Measurements from ENCODE around the gene CEL. TPM values are rescaled to one million over a fixed set of nuclear protein-coding genes. Genes with fewer than 3 reads are reported as not detected.
A peak's percentile ranks its signal among the peaks of the same experiment; 100 is the strongest.

The CEL gene
- polyA plus RNA-seq, 3 donors from 2014 or later, result not detected

GRCh38 chr9:133112663-133113026 is 50.9 kb downstream of the CEL start:
- DNase-seq, result peak; percentile 75 to 87 (median 84)
- Mint-ChIP-seq H3K4me1 (peaks cover 43 to 56% of the 10 kb centered on the region in 2 donors), H3K36me3 (peaks cover 4 to 11% (median 5%) of the 10 kb centered on the region in 3 donors), H3K4me3 (peak overlapping the region; percentile 66 to 78 (median 78)), H3K9me3 (no peaks in the 10 kb centered on the region), H3K27ac (peak overlapping the region; percentile 88 to 96 (median 95)), H3K27me3 (ENCODE audit: low read depth in 3 of 3) (peaks cover 0 to 12% (median 6%) of the 10 kb centered on the region in 3 donors)

GRCh38 chr9:133113163-133113948 is 51.6 kb downstream of the CEL start:
- H3K9me3 Mint-ChIP-seq, result no peaks in the 10 kb centered on the region
- peaks cover 0 to 12% (median 6%) of the 10 kb centered on the region in 3 donors for H3K27me3 Mint-ChIP-seq (ENCODE audit: low read depth in 3 of 3)
- peak overlapping the region; percentile 88 to 96 (median 95) for H3K27ac Mint-ChIP-seq
- peaks cover 4 to 9% (median 5%) of the 10 kb centered on the region in 3 donors for H3K36me3 Mint-ChIP-seq
- DNase-seq, result peak; percentile 54 to 71 (median 69)
- peaks cover 50 to 63% of the 10 kb centered on the region in 2 donors for H3K4me1 Mint-ChIP-seq
- peak overlapping the region; percentile 66 to 78 (median 78) for H3K4me3 Mint-ChIP-seq

- DNase-seq, result peak in 1 of 3 donors; percentile 22
- H3K4me1 Mint-ChIP-seq, result peaks cover 59 to 71% of the 10 kb centered on the region in 2 donors
- H3K27ac Mint-ChIP-seq, result peak overlapping the region; percentile 88 to 96 (median 95)
- no peaks in the 10 kb centered on the region for H3K9me3 Mint-ChIP-seq
- peaks cover 0 to 12% (median 8%) of the 10 kb centered on the region in 3 donors for H3K27me3 Mint-ChIP-seq (ENCODE audit: low read depth in 3 of 3)
- H3K4me3 Mint-ChIP-seq, result peak overlapping the region; percentile 66 to 78 (median 78)
- H3K36me3 Mint-ChIP-seq, result peaks cover 4 to 9% (median 5%) of the 10 kb centered on the region in 3 donors
These were observed 52.4 kb downstream of the CEL start for GRCh38 chr9:133113949-133114885.

GRCh38 chr9:133114886-133115603 is 53.3 kb downstream of the CEL start:
- H3K4me3 Mint-ChIP-seq, result peak overlapping the region in 4 of 5 donors; percentile 6 to 66 (median 47)
- peaks cover 3 to 4% (median 4%) of the 10 kb centered on the region in 3 donors for H3K36me3 Mint-ChIP-seq
- H3K27ac Mint-ChIP-seq, result peak overlapping the region; percentile 69 to 96 (median 94)
- no peaks in the 10 kb centered on the region for H3K9me3 Mint-ChIP-seq
- DNase-seq, result no peak
- H3K4me1 Mint-ChIP-seq, result peaks cover 63 to 78% of the 10 kb centered on the region in 2 donors
- H3K27me3 Mint-ChIP-seq (ENCODE audit: low read depth in 3 of 3), result peaks cover 0 to 12% (median 8%) of the 10 kb centered on the region in 3 donors

- Mint-ChIP-seq H3K36me3 (no peaks in the 10 kb centered on the region), H3K4me3 (peak overlapping the region in 1 of 5 donors; percentile 47), H3K9me3 (no peaks in the 10 kb centered on the region), H3K27me3 (ENCODE audit: low read depth in 3 of 3) (peaks cover 0 to 12% (median 9%) of the 10 kb centered on the region in 3 donors), H3K4me1 (peaks cover 67 to 80% of the 10 kb centered on the region in 2 donors), H3K27ac (peak overlapping the region; percentile 21 to 96 (median 75))
- DNase-seq, result peak in 1 of 3 donors; percentile 52
These were observed 54.0 kb downstream of the CEL start for GRCh38 chr9:133115604-133116345.

- Mint-ChIP-seq H3K36me3 (no peaks in the 10 kb centered on the region), H3K9me3 (no peaks in the 10 kb centered on the region), H3K27me3 (ENCODE audit: low read depth in 3 of 3) (peaks cover 0 to 14% (median 12%) of the 10 kb centered on the region in 3 donors), H3K4me1 (peaks cover 70 to 81% of the 10 kb centered on the region in 2 donors), H3K4me3 (no peak overlapping the region), H3K27ac (peak overlapping the region in 1 of 6 donors; percentile 12)
- DNase-seq, result no peak
These were observed 54.8 kb downstream of the CEL start for GRCh38 chr9:133116346-133117231.

GRCh38 chr9:133117271-133118178 is 55.7 kb downstream of the CEL start:
- no peak for DNase-seq
- Mint-ChIP-seq H3K36me3 (no peaks in the 10 kb centered on the region), H3K9me3 (no peaks in the 10 kb centered on the region), H3K4me3 (peak overlapping the region in 1 of 5 donors; percentile 21), H3K27me3 (ENCODE audit: low read depth in 3 of 3) (peaks cover 0 to 20% (median 14%) of the 10 kb centered on the region in 3 donors), H3K27ac (peak overlapping the region; percentile 48 to 86 (median 76)), H3K4me1 (peaks cover 72 to 82% of the 10 kb centered on the region in 2 donors)

- Mint-ChIP-seq H3K4me3 (peak overlapping the region in 2 of 5 donors; percentile 5 to 61), H3K27ac (peak overlapping the region in 5 of 6 donors; percentile 68 to 85 (median 80)), H3K27me3 (ENCODE audit: low read depth in 3 of 3) (peaks cover 0 to 16% (median 11%) of the 10 kb centered on the region in 3 donors), H3K36me3 (no peaks in the 10 kb centered on the region), H3K9me3 (no peaks in the 10 kb centered on the region), H3K4me1 (peaks cover 72 to 81% of the 10 kb centered on the region in 2 donors)
- no peak for DNase-seq
These were observed 56.4 kb downstream of the CEL start for GRCh38 chr9:133118179-133118520.

GRCh38 chr9:133118568-133118967 is 56.8 kb downstream of the CEL start:
- Mint-ChIP-seq H3K27me3 (ENCODE audit: low read depth in 3 of 3) (peaks cover 0 to 19% (median 7%) of the 10 kb centered on the region in 3 donors), H3K36me3 (no peaks in the 10 kb centered on the region), H3K4me1 (peaks cover 72 to 81% of the 10 kb centered on the region in 2 donors), H3K27ac (peak overlapping the region; percentile 49 to 85 (median 80)), H3K9me3 (no peaks in the 10 kb centered on the region), H3K4me3 (peak overlapping the region; percentile 54 to 65 (median 63))
- no peak for DNase-seq

GRCh38 chr9:133119103-133119845 is 57.5 kb downstream of the CEL start:
- H3K4me3 Mint-ChIP-seq, result peak overlapping the region; percentile 72 to 81 (median 78)
- H3K9me3 Mint-ChIP-seq, result no peaks in the 10 kb centered on the region
- H3K27ac Mint-ChIP-seq, result peak overlapping the region; percentile 49 to 85 (median 81)
- peaks cover 72 to 81% of the 10 kb centered on the region in 2 donors for H3K4me1 Mint-ChIP-seq
- peaks cover 0 to 19% (median 7%) of the 10 kb centered on the region in 3 donors for H3K27me3 Mint-ChIP-seq (ENCODE audit: low read depth in 3 of 3)
- DNase-seq, result no peak
- H3K36me3 Mint-ChIP-seq, result no peaks in the 10 kb centered on the region
